Smooth muscle cell (in vitro differentiated cells): ENCODE data around the gene TENM4. TPM values are rescaled to one million over a fixed set of nuclear protein-coding genes. Genes with fewer than 3 reads are reported as not detected.

Source experiments
- DNase-seq: peaks from one replicate; lab custom pipeline; 2025; ENCODE audit not compliant: unreplicated experiment; lab: John Stamatoyannopoulos, UW
- H2AFZ ChIP-seq: fragments of 200-600 bp; sonication (generic); 2 replicates; pipeline ENCODE4 v1.6.0; 2016; ENCODE audit warnings: antibody characterized with exemption, low read depth, mild to moderate bottlenecking
- H3F3A ChIP-seq: fragments of 200-600 bp; sonication (generic); 2 replicates; pipeline ENCODE4 v1.6.0; 2017; ENCODE audit warnings: antibody characterized with exemption, low read depth
- H3K27ac ChIP-seq: fragments of 200-600 bp; sonication (generic); 2 replicates; pipeline ENCODE4 v1.5.1; 2016; ENCODE audit warnings: low read depth, mild to moderate bottlenecking
- H3K27me3 ChIP-seq: fragments of 200-600 bp; sonication (generic); 2 replicates; pipeline ENCODE4 v1.6.1; 2016; ENCODE audit warnings: low read depth, mild to moderate bottlenecking
- H3K36me3 ChIP-seq: fragments of 200-600 bp; sonication (generic); 2 replicates; pipeline ENCODE4 v1.5.1; 2016; ENCODE audit warnings: low read depth
- H3K4me1 ChIP-seq: fragments of 200-600 bp; sonication (generic); 2 replicates; pipeline ENCODE4 v1.5.1; 2016; ENCODE audit warnings: low read depth
- H3K4me2 ChIP-seq: fragments of 200-600 bp; sonication (generic); 2 replicates; pipeline ENCODE4 v1.6.0; 2016; ENCODE audit warnings: mild to moderate bottlenecking
- H3K4me3 ChIP-seq: fragments of 200-600 bp; sonication (generic); 2 replicates; pipeline ENCODE4 v1.5.1; 2016; ENCODE audit warnings: mild to moderate bottlenecking
- H3K79me2 ChIP-seq: fragments of 200-600 bp; sonication (generic); 2 replicates; pipeline ENCODE4 v1.6.0; 2016; ENCODE audit warnings: low read depth, mild to moderate bottlenecking
- H3K9ac ChIP-seq: fragments of 200-600 bp; sonication (generic); 2 replicates; pipeline ENCODE4 v1.6.0; 2016; ENCODE audit warnings: low read depth
- H3K9me3 ChIP-seq: fragments of 200-600 bp; sonication (generic); replicated peaks from 2 replicates; pipeline ENCODE4 v1.5.1; 2016; ENCODE audit warnings: low read depth
- H4K20me1 ChIP-seq: fragments of 200-600 bp; sonication (generic); 2 replicates; pipeline ENCODE4 v1.6.0; 2016; ENCODE audit warnings: low read depth
- CTCF ChIP-seq: fragments of 200-600 bp; sonication (generic); IDR thresholded peaks from 2 replicates; pipeline ENCODE4 v1.5.1; 2017; ENCODE audit warnings: borderline replicate concordance, mild to moderate bottlenecking, antibody characterized with exemption; ENCODE audit not compliant: insufficient read depth, poor library complexity, severe bottlenecking
- WGBS: methylation state at CpG from one replicate; pipeline ENCODE4 v1.1.7; 2016; ENCODE audit warnings: low lambda C conversion rate; 5-methylcytosine and 5-hydroxymethylcytosine counted together
- polyA plus RNA-seq: library from polyadenylated mRNA; unstranded; fragments of >200 nt; fragmentation: Nextera tagmentation; extraction: Ambion mirVana; gene quantifications from 2 replicates; pipeline ENCODE4 v1.2.1, GENCODE V29; 2016
- total RNA-seq: library from RNA; depleted of rRNA; stranded (reverse); fragments of >200 nt; gene quantifications from 2 replicates; pipeline ENCODE4 v1.2.3, GENCODE V29; 2014

The TENM4 gene
- total and polyA plus RNA-seq, 2 experiments from 2014 or later, result 31.6 to 38.2 TPM

- peaks cover 49% of the 10 kb centered on the region for H3K79me2 ChIP-seq
- peaks cover 20% of the 10 kb centered on the region for H3K4me1 ChIP-seq
- WGBS, result 82% methylated on average over 4 of the region's 4 CpGs
- no peak overlapping the region for H3K4me3 ChIP-seq
- H3K4me2 ChIP-seq, result no peak overlapping the region
- H3K27me3 ChIP-seq, result no peaks in the 10 kb centered on the region
- DNase-seq, result no peak
- H3K9ac ChIP-seq, result no peak overlapping the region
- no peak overlapping the region for H2AFZ ChIP-seq
- H3K27ac ChIP-seq, result no peak overlapping the region
- TF ChIP-seq CTCF, result no peak
- H3K36me3 ChIP-seq, result no peaks in the 10 kb centered on the region
- H4K20me1 ChIP-seq, result no peaks in the 10 kb centered on the region
- no peaks in the 10 kb centered on the region for H3K9me3 ChIP-seq
- peaks cover 3% of the 10 kb centered on the region for H3F3A ChIP-seq
Measured at GRCh38 chr11:78931891-78932290, 508.9 kb downstream of the TENM4 start.

GRCh38 chr11:78930810-78931523 is 509.9 kb downstream of the TENM4 start:
- H3K4me2 ChIP-seq, result peak overlapping the region; percentile 4
- no peak for TF ChIP-seq CTCF
- H4K20me1 ChIP-seq, result no peaks in the 10 kb centered on the region
- peaks cover 40% of the 10 kb centered on the region for H3K79me2 ChIP-seq
- no peak overlapping the region for H3K27ac ChIP-seq
- no peaks in the 10 kb centered on the region for H3K36me3 ChIP-seq
- H3F3A ChIP-seq, result no peaks in the 10 kb centered on the region
- no peak for DNase-seq
- H3K9ac ChIP-seq, result no peak overlapping the region
- 50% methylated on average over 11 of the region's 11 CpGs for WGBS
- H3K27me3 ChIP-seq, result no peaks in the 10 kb centered on the region
- H3K4me1 ChIP-seq, result peaks cover 20% of the 10 kb centered on the region
- no peak overlapping the region for H3K4me3 ChIP-seq
- no peaks in the 10 kb centered on the region for H3K9me3 ChIP-seq
- no peak overlapping the region for H2AFZ ChIP-seq

GRCh38 chr11:78929906-78930220 is 511.0 kb downstream of the TENM4 start:
- Histone ChIP-seq H4K20me1 (no peaks in the 10 kb centered on the region), H3F3A (no peaks in the 10 kb centered on the region), H3K4me1 (peaks cover 20% of the 10 kb centered on the region), H3K79me2 (peaks cover 31% of the 10 kb centered on the region), H3K4me2 (no peak overlapping the region), H3K27me3 (no peaks in the 10 kb centered on the region), H3K4me3 (no peak overlapping the region), H3K9ac (no peak overlapping the region), H2AFZ (no peak overlapping the region), H3K36me3 (no peaks in the 10 kb centered on the region), H3K27ac (no peak overlapping the region), H3K9me3 (no peaks in the 10 kb centered on the region)
- TF ChIP-seq CTCF, result no peak
- DNase-seq, result no peak
- WGBS, result 72% methylated on average over 3 of the region's 3 CpGs

- H3K4me2 ChIP-seq, result no peak overlapping the region
- no peaks in the 10 kb centered on the region for H3K9me3 ChIP-seq
- H3K9ac ChIP-seq, result no peak overlapping the region
- H3K27ac ChIP-seq, result no peak overlapping the region
- peaks cover 20% of the 10 kb centered on the region for H3K4me1 ChIP-seq
- peaks cover 27% of the 10 kb centered on the region for H3K79me2 ChIP-seq
- no peak overlapping the region for H2AFZ ChIP-seq
- no peaks in the 10 kb centered on the region for H3K27me3 ChIP-seq
- H3K36me3 ChIP-seq, result no peaks in the 10 kb centered on the region
- no peak for TF ChIP-seq CTCF
- WGBS, result 71% methylated on average over 5 of the region's 5 CpGs
- no peak overlapping the region for H3K4me3 ChIP-seq
- no peaks in the 10 kb centered on the region for H3F3A ChIP-seq
- no peak for DNase-seq
- H4K20me1 ChIP-seq, result no peaks in the 10 kb centered on the region
Measured at GRCh38 chr11:78929207-78929905, 511.5 kb downstream of the TENM4 start.
